ENCODE results near the gene CCND2.

DNA sequence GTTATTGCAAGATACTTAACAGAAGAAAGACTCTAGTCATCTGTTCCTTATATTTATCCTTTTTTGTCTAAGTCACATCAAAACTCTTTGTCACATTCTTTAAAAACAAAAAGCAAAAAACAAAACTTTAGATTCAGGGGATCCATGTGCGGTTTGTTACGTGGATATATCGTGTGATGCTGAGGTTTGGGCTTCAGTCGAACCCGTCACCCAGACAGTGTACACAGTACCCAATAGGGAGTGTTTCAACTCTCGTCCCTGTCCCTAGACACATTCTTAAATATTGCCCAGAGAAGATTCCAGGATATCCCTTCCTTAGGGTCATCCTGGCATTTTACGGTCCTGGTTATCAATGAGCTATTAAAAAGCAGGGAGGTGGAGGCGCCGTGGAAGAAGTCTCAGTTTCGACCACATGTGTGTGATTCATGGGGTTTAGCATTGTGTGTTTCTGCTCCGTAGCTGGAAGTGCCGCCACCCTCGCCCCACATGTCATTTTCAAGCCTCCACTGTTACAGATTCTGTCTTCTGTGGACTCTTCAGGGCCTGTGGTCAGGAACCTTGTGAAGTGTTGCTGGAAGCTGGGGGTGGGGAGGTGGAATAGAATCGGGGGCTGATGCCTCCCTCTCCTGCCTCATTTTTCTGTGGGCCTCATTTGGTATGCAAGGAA, 19.9 kb downstream of the CCND2 start:
- TF ChIP-seq ZNF311 (tag by site-specific recombination; IDR thresholded peaks at IDR 0.05; ENCODE audit: borderline replicate concordance) (no peak), SCRT1 (tag by site-specific recombination; IDR thresholded peaks at IDR 0.05; ENCODE audit: borderline replicate concordance) (no peak), ZNF121 (tag by site-specific recombination; IDR thresholded peaks at IDR 0.05) (no peak), ZNF132 (tag by site-specific recombination; IDR thresholded peaks at IDR 0.05; ENCODE audit: borderline replicate concordance) (no peak), ZNF114 (tag by site-specific recombination; IDR thresholded peaks at IDR 0.05) (no peak), ZBTB21 (tag by site-specific recombination; IDR thresholded peaks at IDR 0.05) (no peak), RBAK (tag by site-specific recombination; IDR thresholded peaks at IDR 0.05) (no peak), ZNF175 (tag by site-specific recombination; IDR thresholded peaks at IDR 0.05) (no peak)
- TF ChIP-seq, protein P1, sequence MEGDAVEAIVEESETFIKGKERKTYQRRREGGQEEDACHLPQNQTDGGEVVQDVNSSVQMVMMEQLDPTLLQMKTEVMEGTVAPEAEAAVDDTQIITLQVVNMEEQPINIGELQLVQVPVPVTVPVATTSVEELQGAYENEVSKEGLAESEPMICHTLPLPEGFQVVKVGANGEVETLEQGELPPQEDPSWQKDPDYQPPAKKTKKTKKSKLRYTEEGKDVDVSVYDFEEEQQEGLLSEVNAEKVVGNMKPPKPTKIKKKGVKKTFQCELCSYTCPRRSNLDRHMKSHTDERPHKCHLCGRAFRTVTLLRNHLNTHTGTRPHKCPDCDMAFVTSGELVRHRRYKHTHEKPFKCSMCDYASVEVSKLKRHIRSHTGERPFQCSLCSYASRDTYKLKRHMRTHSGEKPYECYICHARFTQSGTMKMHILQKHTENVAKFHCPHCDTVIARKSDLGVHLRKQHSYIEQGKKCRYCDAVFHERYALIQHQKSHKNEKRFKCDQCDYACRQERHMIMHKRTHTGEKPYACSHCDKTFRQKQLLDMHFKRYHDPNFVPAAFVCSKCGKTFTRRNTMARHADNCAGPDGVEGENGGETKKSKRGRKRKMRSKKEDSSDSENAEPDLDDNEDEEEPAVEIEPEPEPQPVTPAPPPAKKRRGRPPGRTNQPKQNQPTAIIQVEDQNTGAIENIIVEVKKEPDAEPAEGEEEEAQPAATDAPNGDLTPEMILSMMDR (tag by site-specific recombination; IDR thresholded peaks at IDR 0.05): no peak

Measured in HEK293 (cell line).